ENCODE results near the gene ABITRAM. TPM values are rescaled to one million over a fixed set of nuclear protein-coding genes. Genes with fewer than 3 reads are reported as not detected.

Gene ABITRAM
- total RNA-seq, 1 experiment from 2014 or later = 13.4 TPM

DNA sequence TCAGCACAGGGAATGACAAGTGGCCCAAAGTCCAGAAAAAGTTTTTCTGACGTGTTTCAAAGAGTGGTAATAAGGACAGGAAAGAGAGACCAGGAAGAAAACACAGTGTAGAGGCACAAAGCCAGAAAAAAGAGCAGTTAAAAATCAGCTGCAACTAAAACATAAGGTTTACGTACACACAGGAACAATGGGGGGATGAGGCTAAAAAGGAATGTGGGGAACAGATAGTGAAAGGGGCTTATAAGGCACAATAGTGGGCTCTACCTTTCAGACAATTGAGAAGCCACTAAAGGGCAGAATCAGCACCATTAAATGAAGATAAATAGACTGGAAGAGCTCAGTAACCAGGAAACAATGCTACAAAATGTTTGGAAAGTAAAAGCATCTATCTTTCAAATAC is 5.8 kb upstream of the ABITRAM start:
- H3K4me1 ChIP-seq (ENCODE audit: control insufficient read depth in 1 of 2, insufficient read depth in 2 of 2, low read length in 2 of 2) = peaks cover 4 to 7% of the 10 kb centered on the region in 2 experiments; a peak in 3 of 4 replicates
- H3K36me3 ChIP-seq (ENCODE audit: control insufficient read depth in 1 of 2, insufficient read depth in 2 of 2, low read length in 2 of 2) = peaks cover 28 to 29% of the 10 kb centered on the region in 2 experiments
- CTCF ChIA-PET = no interaction called here
- H4K20me1 ChIP-seq (ENCODE audit: insufficient read depth) = no peaks in the 10 kb centered on the region
- no TSS peak for BruUV-seq (replicated peaks)
- DNase-seq (ENCODE audit: low read depth, low spot score) (no peak), ATAC-seq (no peak)
- no peaks in the 10 kb centered on the region for H3K9me2 ChIP-seq (ENCODE audit: insufficient read depth)
- no peak overlapping the region for H3K27ac ChIP-seq (ENCODE audit: low read depth, low read length)
- no peaks in the 10 kb centered on the region for H3K9me3 ChIP-seq (ENCODE audit: control insufficient read depth in 1 of 2, insufficient read depth in 1 of 2, low read depth in 1 of 2, low read length in 2 of 2)
- TF ChIP-seq CEBPB (IDR thresholded peaks at IDR 0.05; ENCODE audit: low read depth) = no peak
- no peak for TF ChIP-seq CBX3 (IDR thresholded peaks at IDR 0.05; ENCODE audit: low read depth)
- no peak for TF ChIP-seq ZNF274 (IDR thresholded peaks at IDR 0.05; ENCODE audit: low read depth, low read length)
- TF ChIP-seq FOSL1 (IDR thresholded peaks at IDR 0.05; ENCODE audit: low read depth) = no peak
- TF ChIP-seq EGR1 (IDR thresholded peaks at IDR 0.05; ENCODE audit: low read depth) = no peak
- TF ChIP-seq JUND (IDR thresholded peaks at IDR 0.05) = no peak
- no peak for TF ChIP-seq TCF7L2 (IDR thresholded peaks at IDR 0.05; ENCODE audit: borderline replicate concordance, extremely low read depth, insufficient read depth, insufficient read length)
- TF ChIP-seq ZBTB33 (IDR thresholded peaks at IDR 0.05; ENCODE audit: extremely low read depth, insufficient replicate concordance, low read length) = no peak
- no peak for TF ChIP-seq YY1 (IDR thresholded peaks at IDR 0.05; ENCODE audit: extremely low read depth, insufficient replicate concordance, low read depth, low read length)
- TF ChIP-seq EZH2phosphoT487 (IDR thresholded peaks at IDR 0.05; ENCODE audit: borderline replicate concordance) = no peak
- no peak for TF ChIP-seq ELF1 (IDR thresholded peaks at IDR 0.05; ENCODE audit: borderline replicate concordance, low read depth)
- TF ChIP-seq SIN3A (IDR thresholded peaks at IDR 0.05; ENCODE audit: low read depth) = no peak
- H2AFZ ChIP-seq (ENCODE audit: low read depth, low read length, poor library complexity, severe bottlenecking) = no peak overlapping the region
- POLR2A ChIA-PET = no interaction called here
- H3K4me2 ChIP-seq (ENCODE audit: low read length) = no peak overlapping the region
- peaks cover 28% of the 10 kb centered on the region for H3K79me2 ChIP-seq (ENCODE audit: insufficient read depth, low read length)
- H3K9ac ChIP-seq (ENCODE audit: low read length) = no peak overlapping the region
- no peak overlapping the region for H3K4me3 ChIP-seq (replicated peaks in 1 of 2; ENCODE audit: low read depth in 1 of 2, low read length in 2 of 2)
- RAD21 ChIA-PET (ENCODE audit: low non-redundant PET in 1 of 2, low total read pairs in 2 of 2, uncharacterized antibody in 2 of 2, unreplicated experiment in 2 of 2) = no interaction called here
- intact Hi-C loops (cut with micrococcal nuclease) = no loop called here
- H3K27me3 ChIP-seq (ENCODE audit: insufficient read depth, low read length) = no peaks in the 10 kb centered on the region

Data from HCT116 (cell line).